HCT116 (cell line): ENCODE data around the gene AGBL1. TPM values are rescaled to one million over a fixed set of nuclear protein-coding genes. Genes with fewer than 3 reads are reported as not detected.

Experiments used
- ATAC-seq: fragments of 200-7000 bp; cut with Tn5 transposase; 2 replicates; pipeline ENCODE4 v1.9.1; 2020; ENCODE audit warnings: mild to moderate bottlenecking, moderate library complexity
- BruUV-seq: library from RNA; stranded (reverse); fragments of 400-500 nt; replicated peaks from 2 replicates; lab custom pipeline; 2021; lab: Mats Ljungman, UMichigan
- CTCF ChIA-PET: fragments of 300-600 bp; sonication (Branson Sonifier 250); formaldehyde crosslinking; loops from one replicate; lab custom pipeline; 2021; ENCODE audit warnings: antibody characterized with exemption; lab: Charles Lee
- POLR2A ChIA-PET: fragments of 300-600, 350-600 bp; sonication (Branson Sonifier 250); formaldehyde crosslinking; loops from one replicate; lab custom pipeline; 2021; ENCODE audit warnings: antibody characterized with exemption; lab: Charles Lee
- RAD21 ChIA-PET, 2 experiments: fragments of 300-600 bp; sonication (Branson Sonifier 250); formaldehyde crosslinking; loops; one replicate each; lab custom pipeline; 2023; ENCODE audit warnings: low total read pairs in 2 of 2; ENCODE audit not compliant: uncharacterized antibody in 2 of 2, unreplicated experiment in 2 of 2, low non-redundant PET in 1 of 2; lab: Charles Lee
- DNase-seq: peaks from one replicate; pipeline ENCODE4 v3.0.0-alpha.2; 2010; ENCODE audit warnings: low read depth, low spot score
- H2AFZ ChIP-seq: fragments of 200-600 bp; shearing (Covaris generic), sonication (generic); 2 replicates; pipeline ENCODE4 v1.6.1; 2017; ENCODE audit warnings: low read depth, mixed run types, mixed read lengths, antibody characterized with exemption, low read length; ENCODE audit not compliant: poor library complexity, severe bottlenecking
- H3K27ac ChIP-seq: 2 replicates; pipeline ENCODE4 v1.5.1; 2012; ENCODE audit warnings: low read depth, low read length
- H3K27me3 ChIP-seq: fragments of 200-600 bp; sonication (generic); 2 replicates; pipeline ENCODE4 v1.6.1; 2016; ENCODE audit warnings: mixed run types, low read length, mixed read lengths; ENCODE audit not compliant: insufficient read depth
- H3K36me3 ChIP-seq, 2 experiments: fragments of 200-500 bp in 1 of 2; fragments of 200-600 bp in 1 of 2; sonication (Bioruptor generic) in 1 of 2; sonication (generic) in 1 of 2; 2 replicates each; pipeline versions ENCODE4 v1.5.1 to v1.6.1; 2014 to 2016; ENCODE audit warnings: low read length in 2 of 2, inconsistent platforms in 1 of 2, mixed read lengths in 1 of 2, mixed run types in 1 of 2; ENCODE audit not compliant: insufficient read depth in 2 of 2, control insufficient read depth in 1 of 2
- H3K4me1 ChIP-seq, 2 experiments: fragments of 200-600 bp in 1 of 2; sonication (generic) in 1 of 2; 2 replicates each; pipeline versions ENCODE4 v1.5.1 to v1.6.1; 2012 to 2017; ENCODE audit warnings: low read length in 2 of 2, inconsistent platforms in 1 of 2, mild to moderate bottlenecking in 1 of 2, mixed read lengths in 1 of 2, mixed run types in 1 of 2, moderate library complexity in 1 of 2; ENCODE audit not compliant: insufficient read depth in 2 of 2, control insufficient read depth in 1 of 2
- H3K4me2 ChIP-seq: fragments of 200-600 bp; sonication (generic); 2 replicates; pipeline ENCODE4 v1.6.1; 2017; ENCODE audit warnings: mixed run types, low read length, mixed read lengths
- H3K4me3 ChIP-seq, 2 experiments: fragments of 200-600 bp in 1 of 2; sonication (generic) in 1 of 2; replicated peaks in 1 of 2; 2 replicates each; pipeline ENCODE4 v1.5.1; 2011 to 2016; ENCODE audit warnings: low read length in 2 of 2, control low read depth in 1 of 2, low read depth in 1 of 2, mild to moderate bottlenecking in 1 of 2, mixed read lengths in 1 of 2, mixed run types in 1 of 2
- H3K79me2 ChIP-seq: fragments of 200-600 bp; sonication (generic); 2 replicates; pipeline ENCODE4 v1.6.1; 2017; ENCODE audit warnings: mild to moderate bottlenecking, mixed run types, low read length, moderate library complexity, mixed read lengths; ENCODE audit not compliant: insufficient read depth
- H3K9ac ChIP-seq: fragments of 200-600 bp; sonication (generic); 2 replicates; pipeline ENCODE4 v1.6.1; 2016; ENCODE audit warnings: low read length, mixed read lengths
- H3K9me2 ChIP-seq: fragments of 200-600 bp; sonication (generic), shearing (Covaris generic); 2 replicates; pipeline ENCODE4 v1.6.1; 2017; ENCODE audit warnings: mixed run types, mild to moderate bottlenecking, moderate library complexity; ENCODE audit not compliant: insufficient read depth
- H3K9me3 ChIP-seq, 2 experiments: fragments of 200-500 bp in 1 of 2; fragments of 200-600 bp in 1 of 2; sonication (Bioruptor generic) in 1 of 2; sonication (generic) in 1 of 2; 2 replicates each; pipeline ENCODE4 v1.6.1; 2014 to 2017; ENCODE audit warnings: low read length in 2 of 2, mixed read lengths in 2 of 2, inconsistent platforms in 1 of 2, low read depth in 1 of 2, mild to moderate bottlenecking in 1 of 2, mixed run types in 1 of 2, moderate library complexity in 1 of 2; ENCODE audit not compliant: control insufficient read depth in 1 of 2, insufficient read depth in 1 of 2
- H4K20me1 ChIP-seq: fragments of 200-600 bp; sonication (generic), shearing (Covaris generic); 2 replicates; pipeline ENCODE4 v1.6.1; 2017; ENCODE audit warnings: mixed run types, mild to moderate bottlenecking, moderate library complexity; ENCODE audit not compliant: insufficient read depth
- ATF3 ChIP-seq: IDR thresholded peaks from 2 replicates; pipeline ENCODE4 v1.6.1; 2012
- EZH2 ChIP-seq: fragments of 200-600 bp; sonication (generic); IDR thresholded peaks from 2 replicates; pipeline ENCODE4 v1.6.1; 2017; ENCODE audit warnings: antibody characterized with exemption, mixed run types
- EZH2phosphoT487 ChIP-seq: fragments of 200-600 bp; IDR thresholded peaks from 2 replicates; pipeline ENCODE4 v1.6.1; 2018; ENCODE audit warnings: antibody characterized with exemption, borderline replicate concordance
- REST ChIP-seq: IDR thresholded peaks from 2 replicates; pipeline ENCODE4 v1.6.1; 2012; ENCODE audit warnings: low read depth
- SIN3A ChIP-seq: IDR thresholded peaks from 2 replicates; pipeline ENCODE4 v1.6.1; 2012; ENCODE audit warnings: low read depth
- SP1 ChIP-seq: IDR thresholded peaks from 2 replicates; pipeline ENCODE4 v1.6.1; 2012; ENCODE audit warnings: low read depth
- SRF ChIP-seq: IDR thresholded peaks from 2 replicates; pipeline ENCODE4 v1.6.1; 2012; ENCODE audit warnings: low read depth
- YY1 ChIP-seq: IDR thresholded peaks from 2 replicates; pipeline ENCODE4 v1.6.1; 2011; ENCODE audit warnings: low read length, low read depth, moderate library complexity, mild to moderate bottlenecking; ENCODE audit not compliant: insufficient replicate concordance; ENCODE audit errors: extremely low read depth
- ZBTB33 ChIP-seq: IDR thresholded peaks from 2 replicates; pipeline ENCODE4 v1.6.1; 2011; ENCODE audit warnings: mild to moderate bottlenecking, low read length, moderate library complexity; ENCODE audit not compliant: insufficient replicate concordance; ENCODE audit errors: extremely low read depth
- intact Hi-C: fragments of 100-400 bp; cut with micrococcal nuclease; formaldehyde crosslinking; loops from 2 replicates; pipeline ENCODE4 v1.10.0; 2022
- total RNA-seq: library from RNA; stranded (reverse); gene quantifications from one replicate; pipeline ENCODE4 v1.2.1, GENCODE V29; 2021; ENCODE audit not compliant: unreplicated experiment
- TF ChIP-seq, protein P1 (sequence below), 3 experiments: fragments of 200-600 bp in 1 of 3; sonication (generic) in 1 of 3; IDR thresholded peaks in 2 of 3; conservative IDR thresholded peaks in 1 of 3; 2 replicates each; pipeline ENCODE4 v1.5.1; 2012 to 2017; ENCODE audit warnings: low read depth in 2 of 3, low read length in 2 of 3, antibody characterized with exemption in 1 of 3, borderline replicate concordance in 1 of 3, control low read depth in 1 of 3, mild to moderate bottlenecking in 1 of 3, mixed read lengths in 1 of 3, mixed run types in 1 of 3, moderate library complexity in 1 of 3; ENCODE audit not compliant: insufficient read depth in 1 of 3

AGBL1 gene
- total RNA-seq, 1 experiment from 2014 or later: not detected

GRCh38 chr15:86155551-86155950 lies 75.9 kb downstream of the AGBL1 start:
- Histone ChIP-seq H3K27me3 (no peaks in the 10 kb centered on the region), H3K4me2 (no peak overlapping the region), H3K9me2 (no peaks in the 10 kb centered on the region), H3K36me3 (no peaks in the 10 kb centered on the region), H3K9me3 (no peaks in the 10 kb centered on the region), H3K79me2 (no peaks in the 10 kb centered on the region), H3K27ac (no peak overlapping the region), H4K20me1 (no peaks in the 10 kb centered on the region), H3K9ac (no peak overlapping the region), H3K4me1 (no peaks in the 10 kb centered on the region), H3K4me3 (no peak overlapping the region), H2AFZ (no peak overlapping the region)
- TF ChIP-seq SRF: no peak
- TF ChIP-seq EZH2: no peak
- TF ChIP-seq ATF3: no peak
- no peak for TF ChIP-seq SP1
- TF ChIP-seq EZH2phosphoT487: no peak
- no peak for TF ChIP-seq YY1
- TF ChIP-seq REST: no peak
- no peak for TF ChIP-seq ZBTB33
- no peak for TF ChIP-seq SIN3A
- TF ChIP-seq, protein P1, sequence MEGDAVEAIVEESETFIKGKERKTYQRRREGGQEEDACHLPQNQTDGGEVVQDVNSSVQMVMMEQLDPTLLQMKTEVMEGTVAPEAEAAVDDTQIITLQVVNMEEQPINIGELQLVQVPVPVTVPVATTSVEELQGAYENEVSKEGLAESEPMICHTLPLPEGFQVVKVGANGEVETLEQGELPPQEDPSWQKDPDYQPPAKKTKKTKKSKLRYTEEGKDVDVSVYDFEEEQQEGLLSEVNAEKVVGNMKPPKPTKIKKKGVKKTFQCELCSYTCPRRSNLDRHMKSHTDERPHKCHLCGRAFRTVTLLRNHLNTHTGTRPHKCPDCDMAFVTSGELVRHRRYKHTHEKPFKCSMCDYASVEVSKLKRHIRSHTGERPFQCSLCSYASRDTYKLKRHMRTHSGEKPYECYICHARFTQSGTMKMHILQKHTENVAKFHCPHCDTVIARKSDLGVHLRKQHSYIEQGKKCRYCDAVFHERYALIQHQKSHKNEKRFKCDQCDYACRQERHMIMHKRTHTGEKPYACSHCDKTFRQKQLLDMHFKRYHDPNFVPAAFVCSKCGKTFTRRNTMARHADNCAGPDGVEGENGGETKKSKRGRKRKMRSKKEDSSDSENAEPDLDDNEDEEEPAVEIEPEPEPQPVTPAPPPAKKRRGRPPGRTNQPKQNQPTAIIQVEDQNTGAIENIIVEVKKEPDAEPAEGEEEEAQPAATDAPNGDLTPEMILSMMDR (IDR thresholded peaks at IDR 0.05 in 2 of 3, conservative IDR thresholded peaks at IDR 0.05 in 1 of 3; ENCODE audit: borderline replicate concordance in 1 of 3, insufficient read depth in 1 of 3, low read depth in 2 of 3, low read length in 2 of 3): no peak
- no TSS peak for BruUV-seq
- CTCF ChIA-PET: no interaction called here
- DNase-seq (no peak), ATAC-seq (no peak)
- intact Hi-C loops: no loop called here
- POLR2A ChIA-PET: no interaction called here
- RAD21 ChIA-PET: no interaction called here
